CD4-positive, alpha-beta T cell treated with Interleukin-12 subunit alpha and Interleukin-12 subunit beta, for 1 hour (primary cell): Measurements from ENCODE around the gene DPP6.

ENCODE experiments used
- DNase-seq: peaks from one replicate; pipeline ENCODE4 v3.0.0-alpha.2; 2020

Gene DPP6

DNA sequence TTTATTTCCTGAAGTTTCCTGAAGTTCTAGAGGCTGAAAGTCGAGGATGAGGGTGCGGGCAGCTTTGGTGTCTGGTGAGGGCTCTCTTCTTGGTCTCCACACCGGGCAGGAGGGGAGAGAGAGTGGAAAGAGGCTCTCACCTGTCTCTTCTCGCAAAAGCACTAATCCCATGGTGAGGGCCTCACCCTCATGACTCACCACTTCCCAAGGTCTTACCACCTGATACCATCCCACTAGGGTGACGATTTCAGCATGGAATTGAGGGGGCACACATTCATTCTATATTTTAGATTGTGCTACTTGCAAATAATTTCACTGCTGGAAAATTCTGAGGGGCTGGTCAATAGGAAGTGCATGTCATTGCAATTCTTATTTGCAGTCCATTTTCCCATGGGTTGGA is 292.9 kb downstream of the DPP6 start:
- DNase-seq, result no peak

DNA sequence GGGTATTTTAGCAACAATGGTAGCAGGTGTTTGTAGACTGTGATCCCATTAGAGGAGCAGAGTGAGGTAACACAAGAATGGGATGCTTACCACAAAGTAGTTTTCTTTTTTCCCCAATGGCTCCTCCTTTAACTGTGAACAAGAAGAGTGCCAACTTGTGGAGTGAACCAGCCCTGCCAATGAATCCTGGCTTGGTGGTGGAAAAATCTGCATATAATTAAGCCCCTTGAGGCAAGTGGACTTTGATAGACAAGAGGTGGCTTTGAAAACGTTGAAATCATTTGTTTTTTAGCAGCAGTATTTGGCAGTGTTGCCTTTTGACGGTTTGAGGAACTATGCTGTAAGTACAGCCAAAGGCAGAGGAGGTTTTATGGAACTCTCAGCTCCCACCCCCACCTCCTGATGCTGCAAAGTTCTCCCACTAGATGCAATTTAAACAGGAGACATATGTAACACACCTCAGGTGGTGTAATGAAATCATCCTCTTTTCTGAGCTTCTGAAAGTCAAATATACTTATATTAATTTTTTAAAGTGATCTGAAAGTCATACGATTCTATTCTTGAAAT is 295.6 kb downstream of the DPP6 start:
- DNase-seq, result no peak

DNA sequence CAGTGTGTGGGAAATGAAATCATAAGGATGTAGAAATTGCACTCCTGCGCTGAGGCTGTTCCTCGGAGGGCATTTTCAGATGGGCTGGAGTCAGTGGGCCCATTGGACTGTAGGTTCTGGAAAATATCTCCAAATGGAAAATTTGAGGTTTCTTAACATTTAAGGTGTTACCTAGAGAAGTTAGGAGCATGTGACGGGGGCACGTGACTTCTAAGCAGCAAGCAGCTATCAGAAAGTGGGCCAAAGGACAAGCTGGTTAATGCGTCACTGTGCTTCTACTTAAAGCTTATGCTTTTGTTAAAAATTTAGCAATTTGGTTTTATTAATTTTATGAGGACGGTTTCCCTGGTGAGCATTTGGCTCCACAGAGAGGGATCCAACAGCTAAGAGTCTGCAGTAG is 298.7 kb downstream of the DPP6 start:
- no peak for DNase-seq

DNA sequence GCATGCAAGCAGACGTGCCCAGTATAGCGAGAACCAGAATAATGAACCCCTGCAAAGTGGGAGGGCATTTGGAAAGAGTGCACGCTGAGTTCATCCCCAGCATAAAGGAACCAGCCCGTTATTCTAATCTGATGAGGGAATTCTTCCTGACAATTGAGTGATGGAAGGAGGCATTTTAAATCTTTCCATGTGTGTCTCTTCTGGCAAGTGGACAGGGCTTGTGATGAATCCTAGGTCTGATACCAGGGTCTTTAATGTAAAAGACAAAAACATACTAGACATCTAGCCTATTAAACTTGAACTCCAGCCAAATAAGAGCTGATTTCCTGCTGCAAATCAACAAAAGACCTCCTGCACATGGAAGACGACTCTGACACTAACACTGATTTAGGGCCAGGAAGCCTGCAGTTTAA is 301.2 kb downstream of the DPP6 start:
- no peak for DNase-seq

DNA sequence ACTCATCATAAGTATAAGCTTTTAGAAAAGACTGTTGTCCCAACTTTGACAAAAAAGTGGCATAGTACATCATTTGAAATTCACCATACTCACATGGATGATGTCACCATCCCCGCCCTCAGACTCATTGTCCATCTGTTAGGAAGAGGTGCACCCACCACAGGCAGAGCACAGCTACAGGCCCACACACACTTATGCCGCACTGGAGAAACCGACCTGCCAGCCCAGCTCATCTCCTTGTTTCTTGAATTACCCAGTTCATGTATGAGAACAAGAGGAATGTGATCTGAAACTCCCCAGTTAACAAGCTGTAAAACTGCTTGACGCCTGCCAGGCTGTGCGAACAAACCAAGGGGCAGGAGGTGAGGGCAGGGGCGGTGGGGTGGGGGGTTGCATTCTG is 312.0 kb downstream of the DPP6 start:
- DNase-seq, result no peak

DNA sequence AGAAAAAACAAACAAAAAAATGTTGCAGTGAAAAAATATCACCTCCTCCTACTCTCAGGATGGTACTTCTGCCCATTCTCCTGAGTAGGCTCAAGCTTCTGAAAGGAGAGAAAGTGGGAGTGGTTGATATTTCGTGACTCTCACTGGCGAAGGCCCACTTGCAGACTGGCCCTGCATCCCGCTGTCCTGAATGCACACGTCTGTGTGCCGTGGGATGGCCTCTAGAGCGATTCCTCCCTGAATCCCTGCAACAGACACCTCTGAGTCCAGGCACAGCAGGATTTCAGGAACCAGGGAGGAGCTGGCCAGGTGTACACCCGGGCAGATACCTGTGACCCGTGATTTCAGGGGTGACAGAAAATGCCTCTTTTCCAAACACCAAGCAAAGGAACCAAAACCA is 319.2 kb downstream of the DPP6 start:
- DNase-seq, result no peak

DNA sequence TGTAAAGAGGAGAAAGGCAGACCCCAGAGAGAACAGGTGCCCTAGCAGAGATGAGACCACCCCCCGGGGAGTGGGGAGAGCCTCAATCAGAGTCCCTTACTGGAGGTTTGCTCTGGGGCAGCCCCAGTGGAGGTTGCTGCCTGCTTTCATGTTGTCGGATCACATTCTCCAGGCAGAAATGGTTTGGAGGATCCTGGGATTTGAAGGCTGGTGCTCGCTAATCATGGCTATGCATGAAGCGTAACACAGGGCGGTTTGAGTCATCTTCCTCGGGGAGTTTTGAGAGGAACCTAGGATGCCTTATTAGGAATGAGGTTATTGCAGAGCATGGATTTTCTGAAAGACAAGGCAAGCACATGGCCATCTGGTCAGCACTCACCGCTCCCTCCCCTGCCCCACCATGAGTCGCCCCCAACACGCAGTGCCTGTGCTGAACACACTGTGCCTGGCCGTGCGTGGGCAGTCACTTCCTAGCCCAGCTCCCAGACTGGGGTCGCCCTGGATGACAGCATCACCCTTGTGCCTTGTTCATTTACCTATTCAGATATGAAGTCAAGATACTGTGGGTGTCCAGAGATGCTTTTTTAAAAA is 319.9 kb downstream of the DPP6 start:
- DNase-seq, result no peak

DNA sequence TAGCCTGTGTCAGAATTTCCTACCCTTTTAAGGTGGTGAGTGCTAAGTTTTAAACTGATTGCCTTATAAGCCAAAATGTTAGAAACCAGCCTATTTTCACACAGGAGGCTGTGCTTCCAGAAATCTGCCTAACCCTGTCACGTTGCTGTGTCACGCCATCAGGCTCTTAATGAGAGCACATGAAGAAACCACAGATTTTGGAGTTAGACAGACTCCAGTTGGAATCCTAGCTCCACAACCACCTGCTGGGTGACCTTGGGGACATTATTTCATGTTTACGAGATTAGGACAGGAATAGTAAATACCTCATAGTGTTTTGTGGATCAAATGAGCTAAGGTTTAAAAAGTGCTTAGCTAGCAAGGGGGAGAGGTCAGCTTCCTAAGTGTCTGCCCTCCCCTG is 321.8 kb downstream of the DPP6 start:
- DNase-seq, result no peak

DNA sequence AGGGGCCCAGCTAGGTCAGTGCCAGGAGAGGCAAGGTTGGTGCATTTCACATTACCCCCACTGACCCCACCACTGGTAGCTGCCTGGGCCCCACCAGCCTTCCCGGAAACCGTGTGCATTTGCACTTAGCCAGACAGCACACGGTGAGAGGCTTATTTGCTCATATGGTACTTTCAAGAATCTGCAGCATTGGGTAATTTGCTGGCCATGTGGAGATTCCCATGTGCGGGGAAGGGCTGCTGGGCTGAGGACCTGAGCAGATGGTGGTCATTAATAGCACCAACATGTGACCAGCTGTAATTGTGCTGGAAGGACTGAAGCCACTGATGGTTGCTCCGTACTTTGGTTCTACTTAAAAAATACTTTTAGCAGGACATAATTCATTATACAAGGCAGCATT is 323.8 kb downstream of the DPP6 start:
- no peak for DNase-seq

DNA sequence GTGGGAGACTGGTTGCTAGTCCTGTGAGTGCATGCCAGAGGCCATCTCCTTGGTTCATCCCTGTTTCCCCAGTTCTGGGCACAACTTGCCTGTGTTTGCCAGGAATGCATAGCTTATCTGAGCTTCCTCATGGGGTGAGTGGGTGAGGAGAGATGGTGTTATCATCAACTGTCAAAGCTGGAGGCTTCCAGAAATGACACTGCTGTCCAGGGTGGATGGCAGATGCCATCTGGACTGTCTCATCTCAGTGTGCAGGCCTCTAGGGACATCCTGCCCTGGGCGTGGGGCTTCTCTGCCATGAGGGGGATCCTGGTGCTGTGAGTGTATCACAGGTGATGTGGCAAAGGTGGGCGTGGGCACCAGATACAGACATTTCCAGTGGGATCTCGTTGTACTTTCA is 328.6 kb downstream of the DPP6 start:
- DNase-seq, result no peak

DNA sequence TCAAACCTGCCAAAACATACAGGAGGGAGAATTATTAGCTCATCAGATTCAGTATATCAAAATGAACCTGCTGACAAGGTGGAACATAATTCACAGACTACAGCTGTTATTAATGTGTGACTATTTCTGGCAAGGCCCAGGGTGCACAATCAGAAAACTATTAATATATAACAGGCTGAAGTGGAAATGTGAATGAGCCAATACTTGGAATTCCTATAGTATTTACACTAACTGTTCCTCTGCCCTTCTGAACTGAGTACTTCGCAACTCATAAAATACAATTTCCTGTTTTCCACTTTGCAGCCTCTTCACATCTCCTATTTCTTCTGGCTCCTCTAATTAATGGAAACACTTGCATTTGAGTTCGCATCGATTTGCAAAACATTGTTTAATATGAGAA is 330.8 kb downstream of the DPP6 start:
- no peak for DNase-seq

DNA sequence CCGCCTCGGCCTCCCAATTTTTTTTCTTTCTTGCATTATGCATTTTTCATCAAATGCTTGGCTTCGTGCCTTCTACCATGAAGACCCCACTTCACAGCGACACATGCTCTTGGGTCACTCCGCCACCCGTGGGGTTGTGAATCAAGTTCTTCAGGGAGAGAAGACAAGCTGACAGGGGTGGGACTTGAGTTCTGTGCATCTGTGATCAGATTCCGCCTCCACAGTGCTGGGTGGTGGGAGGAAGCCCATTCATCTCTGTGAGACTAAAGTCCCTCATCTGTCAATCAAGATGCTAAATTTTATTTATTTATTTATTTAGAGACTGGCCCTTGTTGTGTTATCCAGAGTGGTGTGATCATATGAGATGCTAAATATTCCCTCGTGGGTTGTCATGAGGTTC is 333.0 kb downstream of the DPP6 start:
- DNase-seq, result no peak

DNA sequence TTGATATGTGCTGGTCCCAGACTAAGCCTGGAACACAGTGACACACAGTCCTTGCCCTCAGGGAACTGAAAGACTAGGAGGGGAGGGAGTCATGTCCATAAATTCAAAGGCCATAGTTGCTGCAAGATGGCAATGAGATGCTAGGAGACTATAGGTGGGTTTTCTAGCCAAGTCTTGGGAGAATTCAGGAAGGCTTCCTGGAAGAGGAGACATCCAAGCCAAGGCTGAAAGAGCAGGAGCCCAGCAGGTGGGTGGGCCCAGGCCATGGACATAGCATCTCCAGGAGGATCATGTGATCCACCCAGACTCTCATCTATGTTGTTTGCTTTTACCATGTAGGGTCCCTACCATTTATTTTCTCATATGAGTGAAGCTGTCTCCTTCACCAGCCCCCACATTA is 335.1 kb downstream of the DPP6 start:
- DNase-seq, result no peak

DNA sequence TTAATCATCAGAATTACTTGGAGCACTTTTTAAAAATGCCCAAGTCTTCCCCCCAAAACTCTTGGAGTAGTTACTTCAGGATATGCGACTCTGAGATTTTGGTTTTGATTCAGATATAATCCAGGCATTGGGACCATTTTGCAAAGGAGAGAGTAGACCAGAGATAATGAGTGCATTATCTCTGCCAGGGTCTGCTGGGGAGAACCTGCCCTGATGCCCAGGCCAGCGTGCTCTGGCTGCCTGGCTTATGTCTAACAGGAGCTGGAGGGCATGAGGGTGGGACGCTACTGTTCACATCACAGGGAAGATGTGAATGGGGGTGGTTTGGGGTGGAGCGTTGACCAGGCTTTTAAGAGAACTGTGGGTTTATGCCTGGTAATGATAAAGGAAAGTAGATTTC is 336.2 kb downstream of the DPP6 start:
- DNase-seq, result no peak

DNA sequence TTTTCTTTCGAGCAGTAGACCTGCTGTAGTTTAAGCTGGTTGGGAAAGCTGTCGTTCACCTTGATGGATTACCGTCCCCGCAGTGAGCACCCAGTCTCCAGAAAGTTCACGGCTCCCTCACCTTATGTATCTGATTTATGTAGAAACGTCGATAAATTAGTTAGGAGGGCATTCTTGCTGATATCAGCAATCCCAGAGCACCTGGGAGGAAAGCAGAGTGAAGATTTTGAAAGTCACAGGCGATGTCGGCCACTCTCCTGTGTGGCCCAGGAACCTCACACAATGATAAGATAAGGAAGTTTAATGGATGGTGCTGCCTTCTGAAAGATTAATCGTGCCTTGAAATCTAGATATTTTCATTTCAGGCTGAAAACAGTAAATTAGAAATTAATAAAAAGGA is 336.8 kb downstream of the DPP6 start:
- DNase-seq, result no peak

DNA sequence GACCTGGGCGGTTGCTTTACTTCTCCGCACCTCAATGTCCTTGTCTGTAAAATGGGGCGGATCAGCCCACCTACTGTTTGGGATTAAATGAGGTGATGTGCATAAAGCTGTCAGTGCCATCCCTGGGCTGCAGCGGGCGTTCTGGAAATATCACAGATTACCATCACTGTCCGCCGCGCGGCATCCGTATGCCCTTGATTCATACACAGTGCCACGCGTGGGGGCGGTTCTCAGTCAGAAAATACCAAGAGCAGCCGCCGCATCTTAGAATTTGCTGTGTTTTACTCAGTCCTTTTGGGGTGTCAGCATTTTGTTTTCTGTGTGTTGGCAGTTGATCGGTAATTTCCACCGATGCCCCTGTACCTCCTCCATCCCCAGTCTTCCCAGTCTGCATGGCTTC is 338.8 kb downstream of the DPP6 start:
- no peak for DNase-seq

DNA sequence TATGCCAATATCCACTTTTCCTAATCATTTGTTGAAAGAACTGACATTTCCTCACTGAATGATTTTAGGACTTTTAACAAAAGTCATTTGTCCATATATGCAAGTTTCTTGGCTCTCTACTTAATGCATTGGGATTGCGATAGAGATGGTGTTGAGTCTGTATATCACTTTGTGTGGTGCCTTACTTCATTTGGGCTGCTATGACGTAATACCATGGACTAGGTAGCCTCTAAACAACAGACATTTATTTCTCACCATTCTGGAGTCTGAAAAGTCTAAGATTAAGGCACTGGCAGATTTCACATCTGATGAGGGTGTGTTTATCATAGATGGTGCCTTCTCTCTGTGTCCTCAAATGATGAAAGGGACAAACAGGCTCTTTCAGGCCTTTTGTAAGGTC is 342.6 kb downstream of the DPP6 start:
- DNase-seq, result no peak

DNA sequence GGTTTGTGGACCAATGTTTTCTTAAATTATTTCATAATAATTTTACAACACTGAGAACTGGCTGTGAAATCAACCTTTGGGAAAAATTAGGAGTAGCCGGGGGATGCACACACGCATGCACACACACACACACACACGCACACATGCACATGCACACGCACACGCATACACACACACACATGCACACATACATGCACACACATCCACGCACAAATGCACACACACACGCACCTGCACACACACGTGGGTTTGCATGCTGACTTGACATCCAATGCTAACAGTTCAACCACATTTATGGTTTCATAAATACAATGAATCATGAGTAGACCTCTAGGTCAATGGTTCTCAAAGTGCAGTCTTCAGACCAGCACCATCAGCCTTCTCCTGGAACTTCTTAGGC is 354.1 kb downstream of the DPP6 start:
- DNase-seq, result no peak

DNA sequence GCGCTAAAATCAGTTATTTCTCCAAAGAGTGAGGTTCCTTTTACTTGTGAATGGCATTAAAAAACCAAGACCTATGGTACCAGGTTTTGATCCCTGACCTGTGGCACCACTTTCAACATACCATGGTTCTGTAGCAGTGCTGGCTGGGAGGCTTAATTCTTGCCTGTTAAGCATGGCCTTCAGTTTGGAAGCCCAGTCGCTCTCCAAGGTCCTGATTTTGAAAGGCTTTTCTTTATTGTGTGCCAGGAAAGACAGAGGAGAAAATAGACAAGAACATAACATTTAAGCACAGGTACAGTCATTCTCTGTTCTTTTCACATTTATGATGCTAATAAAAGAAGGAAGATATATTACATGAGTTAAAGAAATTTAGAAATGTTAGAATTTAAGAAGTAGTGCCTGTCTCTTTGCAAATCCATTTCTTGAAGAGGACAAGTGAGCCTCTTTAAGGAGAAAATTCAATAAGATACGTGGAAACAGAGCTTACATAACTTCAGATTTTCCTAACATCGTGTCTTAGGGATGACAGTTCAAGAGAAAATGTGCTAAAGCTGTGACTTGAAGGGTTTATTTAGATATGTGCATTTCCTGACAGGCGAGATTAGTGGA is 357.6 kb downstream of the DPP6 start:
- no peak for DNase-seq

DNA sequence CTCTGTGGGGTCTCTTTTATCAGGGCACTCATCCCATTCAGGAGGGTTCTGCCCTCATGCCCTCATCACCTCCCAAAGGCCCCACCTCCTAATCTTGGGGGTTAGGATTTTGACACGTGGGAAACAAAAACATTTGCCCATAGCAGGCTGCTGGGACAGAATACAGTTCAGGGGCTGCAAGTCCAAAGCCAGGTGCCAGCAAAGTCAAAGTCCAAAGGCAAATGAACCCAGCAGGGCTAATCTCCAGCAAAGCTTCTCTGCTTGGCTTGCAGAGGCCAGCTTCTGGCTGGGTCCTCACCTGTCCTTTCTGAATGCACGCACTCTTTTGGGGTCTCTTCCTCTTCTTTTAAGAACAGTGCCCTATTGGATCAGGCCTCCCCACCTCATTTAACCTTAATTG is 359.9 kb downstream of the DPP6 start:
- no peak for DNase-seq

DNA sequence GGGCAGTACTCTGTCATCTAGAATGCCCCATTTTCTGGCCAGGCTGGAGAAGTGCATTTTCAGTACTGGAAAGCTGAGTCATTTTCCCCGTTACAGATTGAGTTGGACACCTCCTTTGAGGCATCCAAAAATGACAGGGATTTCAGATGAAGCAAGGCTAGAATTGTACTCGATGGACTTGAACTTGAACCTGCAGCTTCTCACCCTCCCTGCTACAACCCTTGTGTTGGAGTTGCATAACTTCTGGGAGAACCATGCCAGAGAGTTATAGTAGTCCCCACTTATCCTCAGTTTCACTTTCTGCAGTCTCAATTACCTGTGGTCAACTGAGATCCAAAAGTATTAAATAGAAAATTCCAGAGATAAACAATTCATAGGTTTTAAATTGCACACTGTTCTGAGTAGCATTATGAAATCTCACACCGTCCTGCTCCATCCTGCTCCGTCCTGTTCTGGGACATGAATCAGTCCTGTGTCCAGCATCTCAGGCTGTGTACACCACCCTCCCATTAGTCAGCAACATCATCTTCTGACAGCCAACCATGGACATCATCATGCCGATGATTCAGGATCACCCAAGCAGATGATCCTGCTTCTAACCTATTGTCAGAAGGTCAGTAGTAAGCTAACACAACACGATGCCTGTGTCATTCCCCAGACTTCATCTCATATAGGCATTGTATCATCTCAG is 363.7 kb downstream of the DPP6 start:
- no peak for DNase-seq

DNA sequence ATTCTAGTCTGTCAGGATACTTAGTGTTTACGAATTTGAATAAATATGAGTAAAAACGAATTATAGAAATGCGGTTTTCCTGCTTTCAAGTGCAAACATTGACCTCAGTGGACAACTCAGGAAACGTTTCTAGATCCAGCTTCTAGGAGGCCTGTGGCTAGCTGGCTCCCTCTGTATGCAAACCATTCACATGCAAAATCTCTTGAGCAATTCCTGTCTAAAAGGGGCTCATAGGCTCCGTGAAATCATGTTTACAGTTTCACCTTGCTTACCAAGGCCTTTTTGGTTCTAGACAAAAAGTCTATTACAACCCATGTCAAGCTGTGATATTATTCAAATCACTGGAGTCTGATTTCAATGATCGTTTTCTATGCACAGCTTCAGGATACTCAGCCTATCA is 364.5 kb downstream of the DPP6 start:
- no peak for DNase-seq

DNA sequence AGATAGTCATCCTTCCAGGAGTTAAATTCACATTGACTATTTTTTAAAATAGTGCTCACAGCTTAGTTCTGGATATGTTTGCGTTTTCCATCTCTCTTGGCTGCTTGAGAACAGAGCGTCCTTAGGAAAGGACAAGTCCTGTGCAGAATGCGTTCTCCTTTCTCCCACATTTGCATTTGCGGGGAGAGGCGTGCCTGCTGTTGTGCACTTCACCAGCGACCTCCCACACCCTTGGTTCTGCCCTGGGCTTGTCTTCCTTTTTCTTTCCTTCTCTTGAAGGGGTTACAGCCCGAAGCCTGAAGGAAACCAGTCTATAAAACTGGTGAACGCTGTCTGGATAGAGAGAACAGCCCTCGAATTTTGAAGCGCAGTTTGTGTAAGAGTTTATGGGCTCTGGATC is 367.1 kb downstream of the DPP6 start:
- DNase-seq, result no peak

DNA sequence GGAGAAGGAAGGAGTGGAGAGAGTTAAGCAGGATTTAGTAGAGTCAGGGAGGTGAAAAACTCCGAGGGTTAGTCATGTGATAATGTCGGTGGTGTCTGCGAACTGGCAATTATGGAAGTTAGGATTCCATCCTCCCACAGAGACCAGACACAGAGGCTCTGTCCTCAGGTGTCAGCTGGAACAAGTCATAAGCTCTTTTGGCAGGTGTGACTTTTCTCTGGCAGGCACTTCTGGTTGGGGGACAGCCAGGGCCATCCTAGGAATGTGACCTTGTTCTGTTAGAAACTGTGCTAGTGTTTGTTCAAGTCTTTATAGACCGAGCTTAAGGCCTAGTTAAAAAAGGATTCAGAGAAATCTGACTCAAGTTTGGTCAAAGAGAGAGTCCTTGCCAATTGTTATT is 371.0 kb downstream of the DPP6 start:
- DNase-seq, result no peak

DNA sequence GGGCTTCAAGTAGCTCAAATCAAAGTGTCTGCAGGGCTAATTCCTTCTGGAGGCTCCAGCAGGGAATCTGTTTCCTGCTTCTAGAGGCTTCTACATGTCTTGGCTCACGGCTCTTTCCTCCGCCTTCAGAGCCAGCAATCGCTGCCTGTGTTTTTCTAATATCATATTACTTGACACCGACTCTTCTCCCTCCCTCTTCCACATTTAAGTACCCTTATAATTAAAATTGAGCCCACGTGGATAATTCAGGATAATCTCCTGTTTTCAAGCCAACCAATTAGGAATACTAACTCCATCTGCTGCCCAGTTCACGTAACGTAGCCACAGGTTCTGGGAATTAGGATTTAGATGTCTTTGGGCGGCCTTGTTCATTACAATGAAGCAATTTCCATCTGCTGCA is 372.2 kb downstream of the DPP6 start:
- no peak for DNase-seq
